Mucosa of descending colon (tissue), 3 donors: Measurements from ENCODE around the gene PDE8A. TPM values are rescaled to one million over a fixed set of nuclear protein-coding genes. Genes with fewer than 3 reads are reported as not detected.

ENCODE experiments used
- ATAC-seq: fragments of 200-7000 bp; cut with Tn5 transposase; one replicate; pipeline ENCODE4 v1.9.1; 2020; ENCODE audit warnings: mild to moderate bottlenecking, moderate library complexity
- DNase-seq, 3 donors: peaks; one replicate each; pipeline ENCODE4 v3.0.0-alpha.2; 2020
- H3K36me3 ChIP-seq: fragments of 200-600 bp; one replicate; pipeline ENCODE4 v1.8.0; 2021; ENCODE audit warnings: low read depth, mild to moderate bottlenecking
- H3K4me1 ChIP-seq: fragments of 200-600 bp; one replicate; pipeline ENCODE4 v1.8.0; 2021; ENCODE audit warnings: low read depth, mild to moderate bottlenecking
- H3K4me3 ChIP-seq: fragments of 200-600 bp; one replicate; pipeline ENCODE4 v1.8.0; 2021; ENCODE audit warnings: mild to moderate bottlenecking
- H3K9me3 ChIP-seq: fragments of 200-600 bp; one replicate; pipeline ENCODE4 v1.8.0; 2021; ENCODE audit warnings: mild to moderate bottlenecking
- intact Hi-C, 2 donors: fragments of 100-400 bp; cut with DNase I in 1 of 2; cut with micrococcal nuclease in 1 of 2; formaldehyde crosslinking; loops; one replicate each; pipeline versions ENCODE4 v1.11.0 to v1.11.1; 2022; cut with DNase I, micrococcal nuclease
- total RNA-seq, 3 donors: library from RNA; stranded (reverse); fragmentation: NEBNext Ultra II Directional in 2 of 3; extraction: Animal tissue kit (Norgen Biotek cat#: 25700) in 2 of 3; gene quantifications; one replicate each; pipeline versions ENCODE4 v1.2.1 to v1.2.4, GENCODE V29; 2021 to 2023
- TF ChIP-seq, protein P1 (sequence below): fragments of 200-600 bp; IDR thresholded peaks from one replicate; pipeline ENCODE4 v1.8.0; 2022; ENCODE audit warnings: antibody characterized with exemption, mild to moderate bottlenecking
- donor health status: DM: no; HTN: no; CAD: no; lungs with moderate emphysema.
- donor health status: DM: no; HTN: no; CAD: no.
- donor health status: DM: no; HTN: yes; CAD: no.

Gene PDE8A
- total RNA-seq, 3 donors from 2014 or later = 79.7 to 117 (median 98.3) TPM

DNA sequence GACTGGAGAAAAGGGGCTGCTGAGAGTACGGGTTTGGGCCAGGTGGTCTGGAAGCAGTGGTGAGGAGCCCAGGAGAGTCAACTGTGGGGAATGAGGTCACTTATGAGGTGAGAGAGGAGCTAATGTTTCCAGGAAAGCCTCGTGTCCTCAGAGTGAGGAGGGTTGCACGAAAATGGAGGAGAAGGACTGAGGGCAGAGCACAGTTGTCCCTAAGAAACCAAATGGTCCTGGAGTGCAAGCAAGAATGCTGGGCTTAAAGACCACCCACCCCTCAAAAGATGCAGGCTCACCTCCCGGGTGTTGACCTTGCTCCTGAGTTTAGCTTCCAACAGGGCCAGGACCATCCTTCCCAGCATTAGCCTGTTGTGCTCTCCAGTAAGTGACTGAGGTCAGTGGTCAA, 133.2 kb downstream of the PDE8A start:
- no peak overlapping the region for H3K4me3 ChIP-seq
- TF ChIP-seq, protein P1, sequence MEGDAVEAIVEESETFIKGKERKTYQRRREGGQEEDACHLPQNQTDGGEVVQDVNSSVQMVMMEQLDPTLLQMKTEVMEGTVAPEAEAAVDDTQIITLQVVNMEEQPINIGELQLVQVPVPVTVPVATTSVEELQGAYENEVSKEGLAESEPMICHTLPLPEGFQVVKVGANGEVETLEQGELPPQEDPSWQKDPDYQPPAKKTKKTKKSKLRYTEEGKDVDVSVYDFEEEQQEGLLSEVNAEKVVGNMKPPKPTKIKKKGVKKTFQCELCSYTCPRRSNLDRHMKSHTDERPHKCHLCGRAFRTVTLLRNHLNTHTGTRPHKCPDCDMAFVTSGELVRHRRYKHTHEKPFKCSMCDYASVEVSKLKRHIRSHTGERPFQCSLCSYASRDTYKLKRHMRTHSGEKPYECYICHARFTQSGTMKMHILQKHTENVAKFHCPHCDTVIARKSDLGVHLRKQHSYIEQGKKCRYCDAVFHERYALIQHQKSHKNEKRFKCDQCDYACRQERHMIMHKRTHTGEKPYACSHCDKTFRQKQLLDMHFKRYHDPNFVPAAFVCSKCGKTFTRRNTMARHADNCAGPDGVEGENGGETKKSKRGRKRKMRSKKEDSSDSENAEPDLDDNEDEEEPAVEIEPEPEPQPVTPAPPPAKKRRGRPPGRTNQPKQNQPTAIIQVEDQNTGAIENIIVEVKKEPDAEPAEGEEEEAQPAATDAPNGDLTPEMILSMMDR = no peak
- DNase-seq (no peak), ATAC-seq (no peak)
- intact Hi-C loops = no loop called here
- no peaks in the 10 kb centered on the region for H3K9me3 ChIP-seq
- no peaks in the 10 kb centered on the region for H3K4me1 ChIP-seq
- peaks cover 3% of the 10 kb centered on the region for H3K36me3 ChIP-seq

DNA sequence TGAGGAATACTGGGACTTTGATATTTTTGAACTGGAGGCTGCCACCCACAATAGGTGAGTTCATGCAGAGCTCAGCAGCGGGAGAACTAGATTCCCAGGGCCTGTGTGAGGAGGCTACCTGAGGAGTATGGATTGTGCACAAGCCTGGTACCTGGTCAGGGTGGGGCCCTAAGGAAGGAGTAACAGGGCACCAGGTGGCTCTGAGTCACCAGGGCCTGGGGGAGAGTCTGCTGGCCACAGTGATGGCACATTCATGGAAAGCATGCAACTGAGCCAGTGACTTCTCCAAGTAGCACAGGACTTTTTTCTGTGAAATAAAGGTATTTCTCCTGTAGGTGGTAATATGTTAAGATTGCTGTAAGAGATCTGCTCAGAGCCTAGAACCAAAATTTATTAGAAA, 134.4 kb downstream of the PDE8A start:
- no peaks in the 10 kb centered on the region for H3K4me1 ChIP-seq
- no peaks in the 10 kb centered on the region for H3K9me3 ChIP-seq
- H3K4me3 ChIP-seq = no peak overlapping the region
- DNase-seq (no peak), ATAC-seq (peak; percentile 34)
- peaks cover 3% of the 10 kb centered on the region for H3K36me3 ChIP-seq
- TF ChIP-seq, protein P1 = no peak
- intact Hi-C loops = no loop called here

DNA sequence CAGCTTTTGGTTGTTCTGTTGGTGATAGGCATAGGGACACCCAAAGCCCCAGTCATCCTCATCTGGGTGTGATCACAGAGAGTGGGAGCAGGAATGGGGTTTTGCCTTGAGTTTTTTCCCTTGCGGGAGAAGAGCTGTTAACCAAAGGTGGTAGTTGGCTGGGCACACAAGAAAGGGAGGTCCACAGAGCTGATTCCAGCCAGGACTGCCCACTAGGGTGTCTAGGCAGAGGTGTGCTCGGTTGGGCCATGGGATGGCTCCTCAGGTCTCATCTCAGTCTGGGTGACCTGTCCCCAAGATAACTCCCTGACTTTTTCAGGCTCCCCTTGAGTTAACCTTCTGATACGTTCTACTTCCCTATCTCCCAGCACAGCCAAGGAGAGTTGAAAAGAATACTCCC, 134.8 kb downstream of the PDE8A start:
- ATAC-seq (no peak), DNase-seq (no peak)
- H3K4me1 ChIP-seq = no peaks in the 10 kb centered on the region
- intact Hi-C loops = no loop called here
- TF ChIP-seq, protein P1 = no peak
- H3K4me3 ChIP-seq = no peak overlapping the region
- peaks cover 3% of the 10 kb centered on the region for H3K36me3 ChIP-seq
- H3K9me3 ChIP-seq = no peaks in the 10 kb centered on the region

- peaks cover 3% of the 10 kb centered on the region for H3K36me3 ChIP-seq
- no peaks in the 10 kb centered on the region for H3K4me1 ChIP-seq
- ATAC-seq (no peak), DNase-seq (no peak)
- TF ChIP-seq, protein P1 = no peak
- intact Hi-C loops = no loop called here
- H3K4me3 ChIP-seq = no peak overlapping the region
- H3K9me3 ChIP-seq = no peaks in the 10 kb centered on the region
These were observed 135.4 kb downstream of the PDE8A start for GRCh38 chr15:85116925-85117646.

DNA sequence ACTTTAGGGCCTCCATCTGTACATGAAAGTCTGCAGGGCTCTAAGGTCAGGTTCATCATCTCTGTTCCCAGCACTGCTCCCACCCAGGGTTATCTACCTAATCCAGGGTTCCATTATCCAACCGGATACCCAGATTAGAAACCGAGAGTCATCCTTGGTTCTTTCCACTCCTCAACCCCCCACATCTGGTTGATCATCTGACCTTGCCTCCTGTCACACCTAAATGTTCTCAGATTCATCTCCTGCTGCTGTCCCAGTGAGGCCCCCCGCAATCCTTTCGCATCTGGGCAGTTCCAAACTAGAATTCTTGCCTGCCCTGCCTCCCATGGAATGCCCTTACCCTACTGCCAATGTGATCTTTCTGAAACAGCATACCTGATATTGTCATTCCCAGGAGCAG, 136.5 kb downstream of the PDE8A start:
- intact Hi-C loops = no loop called here
- Histone ChIP-seq H3K4me3 (no peak overlapping the region), H3K9me3 (no peaks in the 10 kb centered on the region), H3K4me1 (no peaks in the 10 kb centered on the region), H3K36me3 (peaks cover 3% of the 10 kb centered on the region)
- ATAC-seq = no peak
- no peak for DNase-seq
- TF ChIP-seq, protein P1 = no peak
